Suprapubic skin (tissue), 4 donors: ENCODE results near the gene RIT1.

Experiments used
- POLR2A ChIP-seq, 2 donors: fragments of 450-650 bp; IDR thresholded peaks; one replicate each; pipeline ENCODE4 v1.6.1; 2017; ENCODE audit warnings: antibody characterized with exemption in 2 of 2, mild to moderate bottlenecking in 2 of 2, moderate library complexity in 2 of 2
- POLR2AphosphoS5 ChIP-seq, 3 donors: sonication (generic); formaldehyde crosslinking; IDR thresholded peaks; one replicate each; pipeline ENCODE4 v1.6.1; 2017; ENCODE audit warnings: antibody characterized with exemption in 3 of 3
- TF ChIP-seq, protein P1 (sequence below), 2 donors: fragments of 200-600 bp in 1 of 2; fragments of 450-650 bp in 1 of 2; sonication (generic) in 1 of 2; IDR thresholded peaks; one replicate each; pipeline ENCODE4 v1.5.1; 2016 to 2019; ENCODE audit warnings: antibody characterized with exemption in 2 of 2, mild to moderate bottlenecking in 1 of 2, moderate library complexity in 1 of 2

DNA sequence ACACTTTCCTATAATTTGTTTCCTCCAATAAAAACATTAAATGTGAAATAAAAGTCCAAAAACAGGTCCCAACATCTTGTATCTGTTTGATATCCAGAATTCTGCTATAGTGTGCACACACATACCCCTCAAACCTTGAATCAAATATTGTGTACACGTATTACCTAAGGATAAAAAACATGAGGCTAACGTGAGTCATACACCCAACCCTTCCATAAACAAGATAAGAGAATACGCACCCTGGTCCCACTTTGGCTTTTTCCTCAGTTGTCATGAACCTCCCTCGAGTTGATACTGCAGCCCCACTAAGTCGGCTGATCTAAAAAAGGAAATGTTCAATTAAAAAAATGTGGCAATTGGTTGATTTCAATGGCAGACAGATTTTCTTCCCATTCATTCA lies 17.9 kb upstream of the RIT1 start:
- TF ChIP-seq POLR2A (IDR thresholded peaks at IDR 0.05) (no peak), POLR2AphosphoS5 (IDR thresholded peaks at IDR 0.05) (no peak)
- TF ChIP-seq, protein P1, sequence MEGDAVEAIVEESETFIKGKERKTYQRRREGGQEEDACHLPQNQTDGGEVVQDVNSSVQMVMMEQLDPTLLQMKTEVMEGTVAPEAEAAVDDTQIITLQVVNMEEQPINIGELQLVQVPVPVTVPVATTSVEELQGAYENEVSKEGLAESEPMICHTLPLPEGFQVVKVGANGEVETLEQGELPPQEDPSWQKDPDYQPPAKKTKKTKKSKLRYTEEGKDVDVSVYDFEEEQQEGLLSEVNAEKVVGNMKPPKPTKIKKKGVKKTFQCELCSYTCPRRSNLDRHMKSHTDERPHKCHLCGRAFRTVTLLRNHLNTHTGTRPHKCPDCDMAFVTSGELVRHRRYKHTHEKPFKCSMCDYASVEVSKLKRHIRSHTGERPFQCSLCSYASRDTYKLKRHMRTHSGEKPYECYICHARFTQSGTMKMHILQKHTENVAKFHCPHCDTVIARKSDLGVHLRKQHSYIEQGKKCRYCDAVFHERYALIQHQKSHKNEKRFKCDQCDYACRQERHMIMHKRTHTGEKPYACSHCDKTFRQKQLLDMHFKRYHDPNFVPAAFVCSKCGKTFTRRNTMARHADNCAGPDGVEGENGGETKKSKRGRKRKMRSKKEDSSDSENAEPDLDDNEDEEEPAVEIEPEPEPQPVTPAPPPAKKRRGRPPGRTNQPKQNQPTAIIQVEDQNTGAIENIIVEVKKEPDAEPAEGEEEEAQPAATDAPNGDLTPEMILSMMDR (IDR thresholded peaks at IDR 0.05) = no peak
